K562 (cell line): ENCODE results near the gene GRAMD2A. TPM values are rescaled to one million over a fixed set of nuclear protein-coding genes. Genes with fewer than 3 reads are reported as not detected.

Experiments used
- ATAC-seq: fragments of 200-7000 bp; cut with Tn5 transposase; 3 replicates; pipeline ENCODE4 v1.9.1; 2020; ENCODE audit warnings: moderate library complexity
- BruUV-seq: library from RNA; stranded (reverse); fragments of 400-500 nt; replicated peaks from 2 replicates; lab custom pipeline; 2021; lab: Mats Ljungman, UMichigan
- CTCF ChIA-PET: fragments of 300-600 bp; formaldehyde crosslinking; extraction: SDS; loops from one replicate; lab custom pipeline; 2021; ENCODE audit warnings: low intra/inter-chr PET ratio; lab: Yijun Ruan, JAX
- POLR2A ChIA-PET: fragments of 300-600, 350-650 bp; sonication (Branson Sonifier 250); formaldehyde crosslinking; extraction: SDS; loops from one replicate; lab custom pipeline; 2021; ENCODE audit warnings: antibody characterized with exemption, inconsistent platforms; lab: Yijun Ruan, JAX
- DNase-seq, 4 experiments: peaks; one replicate each; pipeline versions ENCODE4 v3.0.0 to v3.0.0-alpha.2; 2011 to 2018; ENCODE audit warnings: low spot score in 3 of 4, mixed read lengths in 3 of 4; ENCODE audit errors: extremely low read depth in 1 of 4
- FAIRE-seq: peaks from 2 replicates; lab custom pipeline; 2011; peaks lifted over from hg19 to GRCh38; lab: Jason Lieb, UNC
- H2AFZ ChIP-seq: 2 replicates; pipeline ENCODE4 v1.6.0; 2011; ENCODE audit warnings: low read depth, low read length, control low read depth, inconsistent platforms
- H3K27ac ChIP-seq: fragments of 200-600 bp; 3 replicates; pipeline ENCODE4 v1.8.0; 2011; ENCODE audit warnings: low read depth, mild to moderate bottlenecking, control low read depth, inconsistent platforms, low read length, moderate library complexity, mixed read lengths; ENCODE audit errors: extremely low read depth
- H3K27me3 ChIP-seq, 2 experiments: fragments of 300-600 bp in 1 of 2; 2 replicates in 1 of 2; 3 replicates in 1 of 2; pipeline versions ENCODE4 v1.6.0 to v1.8.0; 2011; ENCODE audit warnings: inconsistent platforms in 2 of 2, low read length in 2 of 2, mild to moderate bottlenecking in 1 of 2, mixed read lengths in 1 of 2, moderate library complexity in 1 of 2; ENCODE audit not compliant: control insufficient read depth in 2 of 2, insufficient read depth in 2 of 2
- H3K36me3 ChIP-seq: fragments of 300-600 bp; 3 replicates; pipeline ENCODE4 v1.8.0; 2011; ENCODE audit warnings: mild to moderate bottlenecking, low read length, inconsistent platforms; ENCODE audit not compliant: control insufficient read depth, insufficient read depth
- H3K4me1 ChIP-seq, 2 experiments: fragments of 200-600 bp in 1 of 2; replicated peaks in 1 of 2; 2 replicates in 1 of 2; 3 replicates in 1 of 2; pipeline versions ENCODE4 v1.5.1 to v1.8.0; 2011; ENCODE audit warnings: inconsistent platforms in 2 of 2, low read length in 2 of 2, mild to moderate bottlenecking in 1 of 2, mixed read lengths in 1 of 2, moderate library complexity in 1 of 2; ENCODE audit not compliant: control insufficient read depth in 2 of 2, insufficient read depth in 2 of 2
- H3K4me2 ChIP-seq: 2 replicates; pipeline ENCODE4 v1.6.1; 2011; ENCODE audit warnings: low read length, control low read depth, inconsistent platforms, mixed read lengths; ENCODE audit not compliant: insufficient read depth
- H3K4me3 ChIP-seq: fragments of 200-600 bp; sonication (generic), shearing (Covaris generic); 2 replicates; pipeline ENCODE4 v1.5.1; 2016; ENCODE audit warnings: control low read depth, inconsistent platforms
- H3K79me2 ChIP-seq: fragments of 200-600 bp; 3 replicates; pipeline ENCODE4 v1.8.0; 2011; ENCODE audit warnings: low read length, inconsistent platforms; ENCODE audit not compliant: control insufficient read depth, insufficient read depth
- H3K9ac ChIP-seq, 2 experiments: 2 replicates each; pipeline versions ENCODE4 v1.6.0 to v1.6.1; 2011; ENCODE audit warnings: low read depth in 2 of 2, low read length in 2 of 2, control low read depth in 1 of 2, inconsistent platforms in 1 of 2, mild to moderate bottlenecking in 1 of 2, mixed read lengths in 1 of 2; ENCODE audit not compliant: insufficient read depth in 1 of 2
- H3K9me1 ChIP-seq: one replicate; pipeline ENCODE4 v1.6.0; 2011; ENCODE audit warnings: inconsistent platforms, mild to moderate bottlenecking, low read length, moderate library complexity; ENCODE audit not compliant: control insufficient read depth, insufficient read depth
- H3K9me3 ChIP-seq: replicated peaks from 2 replicates; pipeline ENCODE4 v1.5.1; 2011; ENCODE audit warnings: low read depth, low read length, inconsistent platforms; ENCODE audit not compliant: control insufficient read depth, insufficient read depth
- H4K20me1 ChIP-seq: replicated peaks from 2 replicates; pipeline ENCODE4 v1.6.1; 2011; ENCODE audit warnings: low read length, inconsistent platforms, mixed read lengths; ENCODE audit not compliant: control insufficient read depth, insufficient read depth
- ARID3B ChIP-seq: fragments of 250-450 bp; sonication (Bioruptor Pico); IDR thresholded peaks from 2 replicates; pipeline ENCODE4 v1.4.0; 2020; ENCODE audit warnings: borderline replicate concordance
- BMI1 ChIP-seq: fragments of 150-350 bp; IDR thresholded peaks from 2 replicates; pipeline ENCODE4 v1.6.1; 2014; ENCODE audit warnings: low read length
- BRF1 ChIP-seq: IDR thresholded peaks from 3 replicates; pipeline ENCODE4 v1.6.1; 2011; ENCODE audit warnings: borderline replicate concordance, mild to moderate bottlenecking; ENCODE audit not compliant: insufficient read length; ENCODE audit errors: extremely low read depth
- CSDE1 ChIP-seq, 2 experiments: fragments of 450-650 bp; IDR thresholded peaks; 2 replicates each; pipeline ENCODE4 v1.6.1; 2016; ENCODE audit warnings: mild to moderate bottlenecking in 1 of 2
- DIDO1 ChIP-seq: fragments of 450-650 bp; IDR thresholded peaks from 2 replicates; pipeline ENCODE4 v1.6.1; 2016; ENCODE audit warnings: low read depth, missing biosample characterization, missing genetic modification characterization
- LCOR ChIP-seq: sonication (generic); formaldehyde crosslinking; IDR thresholded peaks from 2 replicates; pipeline ENCODE4 v1.8.0; 2022; ENCODE audit warnings: mild to moderate bottlenecking, missing genetic modification reagents
- MTA1 ChIP-seq: fragments of 450-650 bp; IDR thresholded peaks from 2 replicates; pipeline ENCODE4 v1.6.1; 2017; ENCODE audit warnings: borderline replicate concordance
- NONO ChIP-seq, 2 experiments: fragments of 200-400 bp in 1 of 2; fragments of 450-650 bp in 1 of 2; formaldehyde crosslinking in 1 of 2; IDR thresholded peaks; 2 replicates each; pipeline ENCODE4 v1.6.1; 2017; ENCODE audit warnings: low read depth in 2 of 2, mild to moderate bottlenecking in 2 of 2, moderate library complexity in 2 of 2, low read length in 1 of 2
- PPARD ChIP-seq: fragments of 250-450 bp; sonication (Bioruptor Pico); IDR thresholded peaks from 2 replicates; pipeline ENCODE4 v1.8.0; 2022; ENCODE audit warnings: inconsistent platforms, mild to moderate bottlenecking, moderate library complexity
- SMARCA5 ChIP-seq: fragments of 450-650 bp; IDR thresholded peaks from 2 replicates; pipeline ENCODE4 v1.6.1; 2016
- U2AF1 ChIP-seq: fragments of 200-400 bp; formaldehyde crosslinking; optimal IDR thresholded peaks from 2 replicates; pipeline ENCODE3; 2017; ENCODE audit warnings: mild to moderate bottlenecking, low read depth, low read length, moderate library complexity
- ZNF398 ChIP-seq: fragments of 250-450 bp; sonication (Bioruptor Pico); IDR thresholded peaks from 2 replicates; pipeline ENCODE4 v1.8.0; 2021; ENCODE audit warnings: moderate library complexity, mild to moderate bottlenecking, inconsistent platforms
- WGBS: fragments of 100-300 bp; shearing (Covaris generic); methylation state at CpG from one replicate; pipeline ENCODE4 v1.1.6; 2016; ENCODE audit warnings: low coverage, mixed read lengths; ENCODE audit not compliant: insufficient coverage; ENCODE audit errors: missing lambda C conversion rate; 5-methylcytosine and 5-hydroxymethylcytosine counted together
- in situ Hi-C: fragments of 300-500 bp; cut with MboI; formaldehyde crosslinking; loops from 4 replicates; pipeline ENCODE4 v1.15.0; 2018; ENCODE audit warnings: inconsistent platforms, mixed read lengths
- intact Hi-C: fragments of 100-400 bp; cut with micrococcal nuclease; formaldehyde crosslinking; loops from 2 replicates; pipeline ENCODE4 v1.14.2; 2022
- polyA plus RNA-seq, 8 experiments: library from polyadenylated mRNA; depleted of rRNA in 4 of 8; stranded (reverse) in 5 of 8; unstranded in 3 of 8; fragments of >200 nt; fragmentation: Nextera tagmentation in 2 of 8; fragmentation: Illumina TruSeq in 1 of 8; extraction: Ambion mirVana in 2 of 8; extraction: Trizol in 1 of 8; gene quantifications; 2 replicates each; pipeline versions ENCODE4 v1.2.1 to v1.2.3, GENCODE V29; 2011 to 2014; ENCODE audit warnings: inconsistent platforms in 1 of 8, missing spikeins in 1 of 8
- total RNA-seq, 7 experiments: library from RNA; depleted of rRNA in 6 of 7; stranded (reverse); fragments of >200 nt in 6 of 7; fragmentation: Illumina TruSeq in 2 of 7; extraction: Trizol in 2 of 7; gene quantifications; 2 replicates each; pipeline versions ENCODE4 v1.2.1 to v1.2.3, GENCODE V29; 2011 to 2021; ENCODE audit warnings: low replicate concordance in 1 of 7
- TF ChIP-seq, protein P1 (sequence below): fragments of 450-650 bp; IDR thresholded peaks from 2 replicates; pipeline ENCODE4 v1.6.1; 2016; ENCODE audit warnings: mild to moderate bottlenecking
- TF ChIP-seq, protein P2 (sequence below): sonication (generic); formaldehyde crosslinking; IDR thresholded peaks from 2 replicates; pipeline ENCODE4 v1.8.0; 2022; ENCODE audit warnings: missing genetic modification reagents, mild to moderate bottlenecking, borderline replicate concordance
- TF ChIP-seq, protein P3 (sequence below): fragments of 450-650 bp; formaldehyde crosslinking; IDR thresholded peaks from 2 replicates; pipeline ENCODE4 v1.4.0; 2022; ENCODE audit warnings: missing genetic modification characterization

GRAMD2A gene
- total and polyA plus RNA-seq, 9 of the 15 experiments (the other 6 are each of a cell fraction or from before 2014, with no cell fraction given) = 0.08 to 0.22 TPM; not detected in 7

DNA sequence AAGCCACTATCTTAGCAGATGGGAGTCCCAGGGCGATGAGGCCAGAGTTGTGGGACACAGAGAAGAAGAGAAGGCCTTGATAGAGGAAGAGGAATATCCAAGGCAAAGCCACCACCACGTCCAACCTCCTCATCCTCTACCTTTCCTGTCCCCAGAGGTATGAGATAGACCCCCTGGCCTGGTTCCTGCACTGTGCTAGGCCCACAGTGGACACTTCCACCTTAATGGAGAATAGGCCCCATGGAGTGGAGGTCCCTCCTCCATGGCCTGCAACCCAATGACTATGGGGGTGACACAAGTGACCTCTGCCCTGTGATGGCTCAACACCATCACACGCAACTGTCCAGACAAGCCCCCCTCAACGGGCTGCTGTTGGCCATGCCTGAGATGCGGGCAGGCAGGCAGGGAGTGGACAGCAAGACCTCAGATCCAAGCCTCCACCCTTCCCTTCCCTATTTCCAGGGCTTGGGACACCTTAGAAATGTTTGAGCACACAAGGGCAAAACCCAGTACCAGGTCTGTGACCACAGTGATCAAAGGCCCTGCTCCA, 36.8 kb downstream of the GRAMD2A start:
- ATAC-seq (no peak), FAIRE-seq (no peak), DNase-seq (no peak)
- H3K4me2 ChIP-seq = no peak overlapping the region
- intact Hi-C loops = no loop called here
- in situ Hi-C loops = no loop called here
- no peaks in the 10 kb centered on the region for H3K79me2 ChIP-seq
- H3K9me1 ChIP-seq = no peaks in the 10 kb centered on the region
- no peaks in the 10 kb centered on the region for H3K9me3 ChIP-seq
- H3K27ac ChIP-seq = no peak overlapping the region
- no peak overlapping the region for H2AFZ ChIP-seq
- no peak overlapping the region for H3K4me3 ChIP-seq
- no peaks in the 10 kb centered on the region; a peak in 1 of 5 replicates for H3K4me1 ChIP-seq
- H4K20me1 ChIP-seq = no peaks in the 10 kb centered on the region; the same call in none of the 2 replicates
- no TSS peak for BruUV-seq
- WGBS = 8% methylated on average over 3 of the region's 5 CpGs
- ChIA-PET POLR2A (no interaction called here), CTCF (no interaction called here)
- no peaks in the 10 kb centered on the region for H3K36me3 ChIP-seq
- H3K9ac ChIP-seq = no peak overlapping the region
- peaks cover 2 to 24% of the 10 kb centered on the region in 2 experiments; a peak in 4 of 5 replicates for H3K27me3 ChIP-seq
- no peak for TF ChIP-seq U2AF1
- no peak for TF ChIP-seq BMI1
- TF ChIP-seq NONO (IDR thresholded peaks at IDR 0.05; ENCODE audit: low read depth in 2 of 2, low read length in 1 of 2) = no peak
- TF ChIP-seq MTA1 = no peak
- TF ChIP-seq PPARD (CRISPR knock-in tag) = no peak
- TF ChIP-seq, protein P1, sequence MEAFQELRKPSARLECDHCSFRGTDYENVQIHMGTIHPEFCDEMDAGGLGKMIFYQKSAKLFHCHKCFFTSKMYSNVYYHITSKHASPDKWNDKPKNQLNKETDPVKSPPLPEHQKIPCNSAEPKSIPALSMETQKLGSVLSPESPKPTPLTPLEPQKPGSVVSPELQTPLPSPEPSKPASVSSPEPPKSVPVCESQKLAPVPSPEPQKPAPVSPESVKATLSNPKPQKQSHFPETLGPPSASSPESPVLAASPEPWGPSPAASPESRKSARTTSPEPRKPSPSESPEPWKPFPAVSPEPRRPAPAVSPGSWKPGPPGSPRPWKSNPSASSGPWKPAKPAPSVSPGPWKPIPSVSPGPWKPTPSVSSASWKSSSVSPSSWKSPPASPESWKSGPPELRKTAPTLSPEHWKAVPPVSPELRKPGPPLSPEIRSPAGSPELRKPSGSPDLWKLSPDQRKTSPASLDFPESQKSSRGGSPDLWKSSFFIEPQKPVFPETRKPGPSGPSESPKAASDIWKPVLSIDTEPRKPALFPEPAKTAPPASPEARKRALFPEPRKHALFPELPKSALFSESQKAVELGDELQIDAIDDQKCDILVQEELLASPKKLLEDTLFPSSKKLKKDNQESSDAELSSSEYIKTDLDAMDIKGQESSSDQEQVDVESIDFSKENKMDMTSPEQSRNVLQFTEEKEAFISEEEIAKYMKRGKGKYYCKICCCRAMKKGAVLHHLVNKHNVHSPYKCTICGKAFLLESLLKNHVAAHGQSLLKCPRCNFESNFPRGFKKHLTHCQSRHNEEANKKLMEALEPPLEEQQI = no peak
- TF ChIP-seq SMARCA5 = no peak
- no peak for TF ChIP-seq LCOR (CRISPR knock-in tag)
- no peak for TF ChIP-seq DIDO1 (tag)
- TF ChIP-seq BRF1 = no peak
- no peak for TF ChIP-seq ARID3B (CRISPR knock-in tag)
- TF ChIP-seq CSDE1 (IDR thresholded peaks at IDR 0.05) = no peak
- TF ChIP-seq, protein P2, sequence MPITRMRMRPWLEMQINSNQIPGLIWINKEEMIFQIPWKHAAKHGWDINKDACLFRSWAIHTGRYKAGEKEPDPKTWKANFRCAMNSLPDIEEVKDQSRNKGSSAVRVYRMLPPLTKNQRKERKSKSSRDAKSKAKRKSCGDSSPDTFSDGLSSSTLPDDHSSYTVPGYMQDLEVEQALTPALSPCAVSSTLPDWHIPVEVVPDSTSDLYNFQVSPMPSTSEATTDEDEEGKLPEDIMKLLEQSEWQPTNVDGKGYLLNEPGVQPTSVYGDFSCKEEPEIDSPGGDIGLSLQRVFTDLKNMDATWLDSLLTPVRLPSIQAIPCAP (CRISPR knock-in tag) = no peak
- TF ChIP-seq, protein P3, sequence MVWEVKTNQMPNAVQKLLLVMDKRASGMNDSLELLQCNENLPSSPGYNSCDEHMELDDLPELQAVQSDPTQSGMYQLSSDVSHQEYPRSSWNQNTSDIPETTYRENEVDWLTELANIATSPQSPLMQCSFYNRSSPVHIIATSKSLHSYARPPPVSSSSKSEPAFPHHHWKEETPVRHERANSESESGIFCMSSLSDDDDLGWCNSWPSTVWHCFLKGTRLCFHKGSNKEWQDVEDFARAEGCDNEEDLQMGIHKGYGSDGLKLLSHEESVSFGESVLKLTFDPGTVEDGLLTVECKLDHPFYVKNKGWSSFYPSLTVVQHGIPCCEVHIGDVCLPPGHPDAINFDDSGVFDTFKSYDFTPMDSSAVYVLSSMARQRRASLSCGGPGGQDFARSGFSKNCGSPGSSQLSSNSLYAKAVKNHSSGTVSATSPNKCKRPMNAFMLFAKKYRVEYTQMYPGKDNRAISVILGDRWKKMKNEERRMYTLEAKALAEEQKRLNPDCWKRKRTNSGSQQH (CRISPR knock-in tag) = no peak
- no peak for TF ChIP-seq ZNF398
